Measurements from ENCODE around the gene STK32C.
"Not testable (repeated sequence)": the region's sequence is repeated elsewhere in the genome, so short reads cannot be mapped to it uniquely, and the experiment has no call there.

STK32C gene

DNA sequence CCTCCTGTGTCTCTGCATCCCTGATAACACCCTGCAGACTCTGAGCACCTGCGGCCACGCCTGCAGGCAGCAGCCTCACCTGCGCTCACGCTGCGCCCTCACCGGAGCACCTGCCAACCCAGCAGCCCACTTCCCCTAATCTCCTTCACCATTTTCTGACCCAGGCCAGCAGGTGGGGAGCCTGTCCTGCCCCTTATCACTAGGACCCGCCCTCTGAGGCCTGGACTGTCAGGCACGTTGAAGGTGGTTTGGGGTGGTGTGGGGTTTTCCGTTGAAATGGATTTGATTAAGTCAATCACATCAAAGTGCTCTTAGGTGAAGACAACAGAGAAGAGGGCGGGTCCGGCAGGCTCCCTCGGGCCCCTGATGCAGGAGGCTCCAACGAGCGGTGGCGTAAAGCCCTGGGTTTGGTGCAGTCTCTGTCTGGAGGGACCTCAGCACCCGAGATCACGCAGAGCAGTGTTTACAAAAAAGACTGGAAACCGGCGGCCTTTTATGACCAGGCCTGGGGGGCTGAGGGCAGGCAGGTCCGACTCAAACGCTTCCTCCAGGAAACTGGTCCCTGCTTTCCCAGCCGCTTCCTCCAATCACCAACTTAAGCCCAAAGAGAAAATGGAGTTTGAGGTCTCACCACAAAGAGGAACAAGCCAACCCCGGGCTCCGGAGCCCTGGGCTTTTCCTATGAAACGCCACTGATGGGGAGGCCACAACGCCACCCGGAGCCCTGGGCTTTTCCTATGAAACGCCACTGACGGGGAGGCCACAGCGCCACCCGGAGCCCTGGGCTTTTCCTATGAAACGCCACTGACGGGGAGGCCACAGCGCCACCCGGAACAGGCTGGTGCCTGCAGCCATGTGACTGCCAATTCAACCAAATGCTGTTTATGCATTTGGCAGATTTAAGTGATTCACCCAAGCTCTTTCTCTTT lies 75.5 kb downstream of the STK32C start:
- no peak for DNase-seq (ENCODE audit: low read depth in 2 of 2)

DNA sequence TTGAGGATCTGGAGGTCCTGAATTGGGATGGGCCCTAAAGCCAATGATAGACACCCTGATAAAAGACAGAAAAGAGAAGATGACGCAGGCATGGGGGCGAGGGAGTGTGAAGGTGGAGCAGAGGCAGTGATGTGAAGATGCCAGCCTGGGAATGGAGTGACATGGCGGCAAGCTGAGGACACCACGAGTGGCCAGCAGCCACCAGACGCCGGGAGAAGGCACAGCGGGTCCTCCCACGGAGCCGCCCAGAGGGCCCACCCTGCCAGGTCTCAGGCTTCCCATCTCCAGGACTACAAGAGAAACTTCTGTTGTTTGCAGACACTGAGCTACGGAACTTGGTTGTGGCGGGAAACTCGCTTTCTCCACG lies 76.1 kb downstream of the STK32C start:
- DNase-seq (ENCODE audit: low read depth in 2 of 2) = no peak

DNA sequence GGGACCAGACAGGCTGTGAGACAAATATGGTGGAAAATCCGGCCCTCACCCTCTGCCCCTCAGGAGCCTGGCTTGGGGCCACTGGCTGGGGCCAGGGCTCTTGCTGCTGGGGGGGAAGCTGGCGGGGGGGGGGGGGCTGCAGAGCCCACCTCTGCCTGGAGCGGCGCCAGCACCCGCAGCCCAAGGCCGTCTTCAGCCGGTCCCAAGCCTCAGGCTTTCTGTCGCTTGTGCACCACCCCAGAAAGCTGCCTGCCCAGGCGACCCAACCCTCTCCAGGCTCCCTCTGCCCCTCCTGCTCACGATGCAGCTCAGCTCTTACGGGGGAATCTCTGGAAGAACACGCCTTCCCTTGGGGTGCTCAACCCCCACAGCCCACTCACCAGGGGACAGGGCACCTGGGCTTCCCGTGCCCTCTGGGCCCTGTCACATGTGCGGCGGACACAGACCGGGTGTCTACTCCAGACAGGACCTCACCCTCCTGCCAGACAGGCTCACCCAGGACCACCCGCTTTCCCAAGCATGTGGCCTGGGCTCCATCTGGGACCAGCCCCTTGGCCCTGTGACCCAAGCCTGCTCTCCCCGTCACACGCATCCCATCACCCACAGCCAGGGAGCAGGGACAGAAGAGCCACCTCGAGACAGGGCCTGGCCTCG lies 77.1 kb downstream of the STK32C start:
- DNase-seq (ENCODE audit: low read depth in 2 of 2) = no peak

DNA sequence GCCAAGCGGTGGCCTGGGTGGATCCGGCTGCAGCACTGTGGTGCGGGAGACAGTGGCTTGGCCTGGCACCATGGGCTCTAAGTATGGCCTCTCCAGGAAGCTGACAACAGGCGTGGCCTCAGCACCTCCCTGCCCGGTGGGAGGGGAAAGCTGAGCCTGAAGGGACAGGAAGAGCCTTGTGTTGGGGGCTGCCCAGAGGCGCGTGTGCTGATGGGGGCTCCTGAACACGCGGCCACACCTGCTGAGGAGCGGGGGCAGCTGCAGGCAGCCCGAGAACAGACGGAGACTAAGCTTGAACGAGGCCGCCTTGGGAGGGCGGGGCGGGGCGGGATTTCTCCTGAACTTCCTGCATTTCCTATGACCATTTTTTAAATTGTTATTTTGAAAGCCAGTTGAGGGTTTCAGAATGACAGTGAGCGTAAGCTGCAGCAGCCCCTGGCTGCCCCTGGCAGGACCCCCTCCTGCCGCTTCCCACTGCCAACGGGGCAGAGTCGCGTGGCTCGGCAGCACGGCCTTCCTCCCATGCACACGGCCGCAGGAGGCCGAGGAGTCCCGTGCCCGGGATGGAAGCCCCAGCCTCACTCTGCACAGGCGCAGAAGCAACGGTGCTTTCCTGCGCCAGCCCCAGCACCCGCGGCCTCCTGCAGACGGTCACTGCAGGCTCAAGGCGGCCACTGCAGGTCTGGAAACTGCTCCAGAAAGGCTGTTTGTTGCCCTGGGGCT lies 77.8 kb downstream of the STK32C start:
- DNase-seq (ENCODE audit: low read depth in 2 of 2) = no peak

DNA sequence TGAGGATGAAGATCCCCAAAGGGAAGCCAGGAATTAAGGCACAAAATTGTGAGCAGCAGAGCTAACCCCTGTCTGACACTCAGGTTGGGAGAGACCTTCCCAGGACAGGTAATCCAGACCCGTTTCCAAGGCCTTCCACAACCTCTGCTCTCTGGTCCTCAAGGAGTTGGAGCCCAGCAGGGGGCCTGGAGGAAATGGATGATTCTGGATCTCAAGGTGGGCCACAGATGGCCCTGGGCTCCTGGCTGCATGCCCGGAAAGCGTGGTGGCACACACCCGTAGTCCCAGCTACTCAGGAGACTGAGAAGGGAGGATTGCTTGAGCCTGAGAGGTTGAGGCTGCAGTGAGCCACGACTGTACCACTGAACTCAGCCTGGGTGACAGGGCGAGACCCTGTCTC lies 78.7 kb downstream of the STK32C start:
- DNase-seq (ENCODE audit: low read depth in 2 of 2) = no peak

DNA sequence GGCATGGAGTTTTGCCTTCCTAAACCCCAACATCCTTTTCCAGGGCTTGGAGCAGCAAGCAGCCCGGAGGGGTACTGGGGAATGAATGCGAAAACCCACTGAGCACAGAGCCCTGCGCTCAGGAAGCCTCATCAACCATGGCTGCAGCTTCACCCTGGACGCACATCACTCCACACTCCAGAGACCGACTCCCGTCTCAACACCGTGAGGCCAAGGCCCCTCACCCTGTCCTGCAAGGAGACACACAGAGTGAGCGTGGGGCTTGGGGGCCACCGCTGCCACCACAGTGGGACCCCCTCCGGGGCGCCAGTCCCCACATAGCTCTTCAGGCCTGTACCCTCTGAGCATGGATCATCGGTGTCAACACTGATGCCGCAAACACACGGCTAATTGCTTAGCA lies 79.1 kb downstream of the STK32C start:
- DNase-seq (ENCODE audit: low read depth in 2 of 2) = no peak

DNA sequence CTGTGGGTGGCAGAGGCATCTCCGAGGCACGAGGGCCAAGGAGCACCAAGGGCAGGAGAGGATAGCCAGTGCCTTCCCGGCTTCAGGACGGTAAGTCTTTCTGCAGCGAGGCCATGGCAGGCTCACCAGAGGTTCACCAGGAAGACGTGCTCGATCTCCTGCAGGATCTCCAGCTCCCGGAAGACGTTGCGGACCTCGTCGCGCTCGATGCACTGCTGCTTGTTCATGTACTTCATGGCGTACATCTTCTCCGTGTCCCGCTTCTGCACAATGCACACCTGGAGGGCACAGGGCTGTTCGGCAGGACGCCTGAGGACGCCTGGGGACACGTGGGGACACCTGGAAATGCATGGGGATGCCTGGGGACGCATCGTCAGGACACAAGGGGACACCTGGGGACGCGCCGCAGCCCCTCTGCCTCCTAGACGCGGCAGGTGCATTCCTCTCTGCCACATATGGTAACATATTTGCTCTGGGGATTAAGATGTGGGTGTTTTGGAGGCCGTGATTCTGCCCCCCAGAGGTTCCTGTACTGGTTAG lies 79.8 kb downstream of the STK32C start:
- no peak for DNase-seq (ENCODE audit: low read depth in 2 of 2)

DNA sequence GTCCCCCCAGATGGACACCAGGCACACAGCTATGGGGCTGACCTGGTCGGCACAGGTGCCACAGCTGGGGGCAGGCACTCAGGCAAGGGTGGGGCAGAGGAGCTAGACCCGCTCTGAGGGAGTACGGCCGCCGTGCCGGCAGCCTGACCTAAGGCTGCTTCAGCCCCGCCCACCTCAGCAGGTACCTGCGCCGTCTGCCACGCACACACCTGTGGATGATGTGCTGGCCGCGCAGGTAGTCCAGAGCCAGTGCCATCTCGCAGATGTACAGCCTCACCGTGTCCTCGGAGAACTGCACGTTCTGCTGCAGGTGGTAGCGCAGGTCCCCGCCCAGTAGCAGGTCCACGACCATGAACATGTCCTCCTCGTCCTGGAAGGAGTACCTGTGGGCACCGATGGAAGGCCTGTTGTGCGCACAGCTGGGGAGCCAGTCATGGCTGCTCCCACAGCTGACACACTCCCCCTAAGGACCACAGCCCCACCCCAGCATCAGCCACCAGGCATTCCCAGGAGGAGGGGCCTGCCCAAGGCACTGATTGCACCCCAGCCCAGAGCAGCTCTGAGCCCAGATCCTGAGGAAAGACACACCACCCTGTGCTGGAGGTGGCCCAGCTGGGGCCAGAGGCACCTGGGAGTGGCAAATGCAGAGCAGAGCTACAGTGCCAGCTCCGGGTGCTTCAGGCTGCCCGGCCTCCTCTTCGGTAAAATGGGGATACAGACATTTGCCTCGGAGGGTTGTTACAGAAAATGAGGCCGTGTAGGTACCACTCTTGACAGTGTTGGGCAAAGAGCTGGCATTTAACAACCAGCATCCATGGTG lies 81.0 kb downstream of the STK32C start:
- DNase-seq (ENCODE audit: low read depth in 2 of 2) = no peak

DNA sequence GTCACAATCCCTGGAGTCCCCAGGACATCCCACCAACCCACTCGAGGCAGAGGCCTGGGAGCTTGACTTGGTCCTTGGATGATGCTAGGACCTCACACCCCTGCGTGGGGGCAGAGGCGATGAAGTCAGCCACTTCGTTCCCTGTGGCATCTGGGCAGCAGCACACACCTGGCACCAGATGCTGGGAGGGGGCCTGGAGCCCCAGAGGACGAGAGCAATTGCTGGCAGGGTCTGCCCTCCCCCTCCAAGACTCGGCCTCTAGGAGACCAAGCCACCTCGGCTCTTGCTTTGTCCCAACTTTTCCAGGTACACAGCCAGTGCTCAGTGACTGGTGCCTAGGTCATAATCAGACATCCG lies 81.9 kb downstream of the STK32C start:
- no peak for DNase-seq (ENCODE audit: low read depth in 2 of 2)

DNA sequence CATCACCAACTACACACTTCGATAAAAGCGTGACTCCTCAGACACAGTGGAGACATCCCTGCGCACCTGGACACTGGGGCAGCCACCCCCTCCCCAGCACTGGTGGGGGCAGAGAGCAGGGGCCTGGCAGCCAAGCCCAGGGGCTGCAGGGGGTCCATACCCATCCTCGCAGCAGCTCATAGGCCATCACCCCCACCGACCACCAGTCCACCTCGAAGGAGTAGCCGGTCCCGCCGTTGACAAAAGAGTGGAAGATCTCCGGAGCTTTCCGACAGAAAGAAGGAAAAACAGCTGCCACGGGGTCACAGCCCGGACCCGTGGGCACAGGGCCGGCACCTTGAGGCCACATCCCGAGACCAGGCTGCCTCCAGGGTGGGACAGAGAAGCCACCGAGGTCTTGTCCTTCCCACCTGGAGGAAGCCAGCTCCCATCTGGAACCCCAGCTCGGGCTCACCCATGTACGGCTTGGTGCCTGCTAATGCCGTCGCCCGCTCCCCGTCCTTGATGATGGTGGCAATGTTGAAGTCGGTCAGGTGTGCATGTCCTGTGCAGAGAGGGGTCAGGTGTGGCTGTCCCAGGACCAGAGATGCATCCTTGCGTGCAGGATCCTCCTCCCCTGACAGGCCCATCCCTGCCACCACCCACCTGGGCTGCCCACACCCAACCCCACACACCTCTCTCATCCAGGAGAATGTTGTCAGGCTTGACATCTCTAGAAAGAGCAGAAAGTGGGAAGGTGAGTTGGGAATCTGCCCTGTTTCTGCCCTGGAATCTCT lies 82.5 kb downstream of the STK32C start:
- DNase-seq (ENCODE audit: low read depth in 2 of 2) = no peak

DNA sequence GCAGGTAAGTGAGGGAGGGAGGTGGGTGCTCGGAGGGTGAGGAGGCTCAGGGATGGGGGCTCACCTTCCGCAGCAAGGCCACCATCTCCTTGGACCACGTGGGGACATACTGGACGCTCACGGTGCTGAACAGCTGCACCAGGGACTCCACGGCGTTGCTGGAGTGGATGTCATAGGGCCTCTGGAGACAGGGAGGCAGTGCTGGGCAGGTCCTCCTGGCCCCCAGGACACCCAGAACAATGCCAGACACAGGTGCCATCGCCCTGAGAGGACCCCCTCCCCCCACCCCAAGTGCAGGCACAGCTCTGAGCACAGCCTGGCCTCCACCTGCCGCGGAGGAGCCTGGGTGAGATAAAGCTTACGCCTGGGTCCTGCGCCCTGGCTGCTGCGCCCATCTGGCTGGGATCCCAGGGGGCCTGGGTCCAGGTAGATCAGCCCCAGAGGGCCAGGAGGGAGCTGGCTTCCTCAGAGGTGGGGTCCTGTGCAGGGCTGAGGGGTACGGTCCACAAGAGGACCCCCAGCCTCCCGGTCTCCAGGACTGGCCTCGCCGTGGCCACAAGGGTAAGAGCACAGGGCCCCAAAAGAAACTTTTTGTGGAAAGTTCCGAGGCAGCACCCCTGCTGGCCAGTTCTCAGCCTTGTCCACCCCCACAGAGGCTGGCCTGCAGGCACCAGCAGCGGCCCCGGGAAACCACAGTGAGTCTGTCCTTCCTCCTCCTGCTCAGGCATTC lies 83.2 kb downstream of the STK32C start:
- no peak for DNase-seq (ENCODE audit: low read depth in 2 of 2)

DNA sequence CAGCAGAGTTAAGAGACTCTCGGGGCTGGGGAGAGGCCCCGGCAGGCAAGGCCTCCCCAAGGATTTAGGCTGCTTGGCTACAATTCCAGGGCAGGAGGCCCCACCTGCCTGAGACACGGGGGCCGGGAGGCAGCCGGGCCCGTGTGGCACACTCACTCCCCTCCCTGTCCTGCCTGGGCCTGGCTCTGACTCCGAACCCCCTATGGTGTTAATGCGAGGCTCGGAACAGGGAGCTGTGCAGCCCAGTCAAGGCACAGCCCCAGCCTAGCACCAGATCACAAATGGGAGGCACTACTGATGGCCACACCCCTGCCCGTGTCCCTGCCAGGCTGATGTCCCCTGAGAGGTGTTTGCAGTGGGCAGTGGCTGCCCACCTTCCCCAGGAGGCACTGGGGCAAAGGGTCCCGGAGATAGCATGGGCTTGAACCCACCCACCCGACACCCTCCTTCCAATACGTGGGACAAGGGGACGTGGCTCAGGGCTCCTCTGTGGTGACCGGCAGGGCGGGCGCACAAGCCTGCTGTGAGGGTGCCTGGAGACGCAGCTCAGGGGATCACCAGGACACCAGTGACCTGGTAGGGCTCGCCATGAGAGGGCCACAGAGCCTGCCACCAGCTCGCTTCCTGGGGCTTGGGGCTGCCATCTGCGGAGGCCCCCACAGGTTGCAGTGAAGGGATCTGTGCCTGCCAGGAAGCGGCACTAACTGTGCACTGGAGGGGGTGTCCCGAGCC lies 84.0 kb downstream of the STK32C start:
- no peak for DNase-seq (ENCODE audit: low read depth in 2 of 2)

DNA sequence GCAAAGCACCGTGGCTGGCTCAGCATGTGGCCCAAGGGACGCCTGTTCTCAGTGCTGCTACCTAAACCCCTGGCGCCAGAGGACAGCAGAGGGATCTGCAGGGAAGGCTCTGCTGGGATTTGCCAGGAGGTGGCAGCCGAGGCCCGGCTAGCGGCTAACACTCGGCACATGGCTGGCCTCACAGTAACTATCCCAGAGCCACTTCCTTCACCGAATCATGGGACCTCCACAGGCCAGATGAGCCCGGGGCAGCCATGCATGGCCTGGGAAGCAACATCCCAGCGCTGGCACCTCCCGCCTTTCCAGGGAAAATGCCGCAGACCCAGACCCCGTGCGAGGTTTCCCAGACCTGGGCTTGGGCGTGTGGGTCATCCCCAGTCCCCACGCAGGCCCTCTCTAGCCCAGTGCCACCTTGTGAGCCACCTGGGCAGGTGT lies 84.6 kb downstream of the STK32C start:
- DNase-seq (ENCODE audit: low read depth in 2 of 2) = peak; percentile 24 to 30

DNA sequence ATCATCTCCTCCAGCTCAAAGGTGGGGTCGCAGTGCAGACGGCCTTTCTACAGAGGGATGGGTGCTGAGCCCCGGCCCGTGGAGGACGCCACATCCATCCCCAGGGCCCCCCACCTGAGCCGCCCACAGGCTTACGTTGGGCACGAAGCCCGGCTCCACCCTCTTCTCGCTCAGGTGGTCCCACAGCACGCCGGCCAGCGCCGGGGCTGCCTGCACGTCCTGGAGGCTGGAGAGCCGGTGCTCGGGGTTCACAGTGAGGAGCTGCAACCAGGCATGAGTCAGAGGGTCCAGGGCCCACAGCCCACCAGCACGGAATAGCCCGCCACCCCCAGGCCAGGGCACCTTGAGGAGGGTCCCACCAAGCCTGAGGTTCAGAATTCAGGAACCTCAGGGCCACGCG lies 85.0 kb downstream of the STK32C start:
- no peak for DNase-seq (ENCODE audit: low read depth in 2 of 2)

DNA sequence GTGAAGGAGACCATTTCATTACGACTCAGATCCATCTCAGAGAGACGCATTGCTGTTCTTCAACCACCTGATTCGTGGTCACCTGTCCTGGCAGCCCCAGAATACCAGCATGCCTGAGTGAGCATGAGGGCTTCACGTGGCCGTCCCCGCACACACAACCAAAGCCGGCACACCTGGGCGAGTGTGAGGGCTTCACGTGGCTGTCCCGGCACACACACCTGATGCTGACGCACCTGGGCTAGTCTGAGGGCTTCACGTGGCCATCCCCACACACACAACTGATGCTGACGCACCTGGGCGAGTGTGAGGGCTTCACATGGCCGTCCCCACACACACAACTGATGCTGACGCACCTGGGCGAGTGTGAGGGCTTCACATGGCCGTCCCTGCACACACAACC lies 86.8 kb downstream of the STK32C start:
- not testable (repeated sequence) for DNase-seq (ENCODE audit: low read depth in 2 of 2)

DNA sequence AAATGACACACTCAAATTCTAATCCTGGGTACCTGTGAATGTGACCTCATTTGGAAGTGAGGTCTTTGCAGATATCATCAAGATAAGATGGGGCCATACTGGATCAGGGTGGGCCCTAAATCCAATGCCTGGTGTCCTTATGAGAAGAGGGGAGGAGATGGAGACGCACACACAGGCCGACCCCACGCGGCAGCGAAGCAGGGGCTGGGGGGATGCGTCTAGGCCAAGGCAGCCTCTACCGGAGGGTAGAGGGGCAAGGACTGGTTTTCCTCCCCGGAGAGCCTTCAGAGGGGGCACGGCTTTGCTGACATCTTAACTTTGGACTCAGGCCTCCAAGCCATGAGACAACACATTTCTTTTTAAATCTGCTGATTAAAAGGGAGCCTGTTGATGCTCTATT lies 87.7 kb downstream of the STK32C start:
- DNase-seq (ENCODE audit: low read depth in 2 of 2) = no peak

DNA sequence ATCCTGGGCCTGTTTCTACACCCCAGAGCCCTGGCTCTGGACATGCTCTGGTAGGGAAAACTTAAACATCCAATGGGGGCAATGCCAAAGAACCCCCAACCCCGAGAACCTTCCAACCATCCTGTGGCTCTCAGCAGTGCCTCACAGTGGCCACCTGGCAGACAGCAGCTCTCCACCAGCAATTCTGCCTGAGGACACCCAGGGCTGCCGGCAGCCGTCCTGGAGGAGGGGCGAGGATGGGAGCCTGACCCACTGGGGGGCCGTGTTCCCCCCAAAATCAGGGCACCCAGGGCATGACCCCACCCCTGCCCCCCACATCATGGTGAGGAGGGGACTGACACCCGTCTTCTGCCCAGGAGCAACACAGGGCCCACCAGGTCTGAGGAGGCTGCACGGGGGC lies 88.3 kb downstream of the STK32C start:
- DNase-seq (ENCODE audit: low read depth in 2 of 2) = no peak

DNA sequence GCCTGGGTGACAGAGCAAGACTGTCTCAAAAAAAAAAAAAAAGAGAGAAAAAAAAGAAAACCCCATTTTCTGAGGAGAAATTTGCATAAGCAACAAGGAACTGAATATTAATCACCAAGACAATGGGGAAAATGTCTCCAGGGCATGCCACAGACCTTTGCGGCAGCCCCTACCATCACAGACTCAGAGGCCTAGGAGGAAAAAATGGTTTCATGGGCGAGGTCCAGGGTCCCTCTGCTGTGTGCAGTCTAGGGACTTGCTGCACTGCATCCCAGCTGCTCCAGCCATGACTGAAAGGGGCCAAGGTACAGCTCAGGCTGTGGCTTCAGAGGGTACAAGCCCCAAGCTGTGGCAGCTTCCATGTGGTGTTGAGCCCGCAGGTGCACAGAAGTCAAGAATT lies 91.3 kb downstream of the STK32C start:
- not testable (repeated sequence) for DNase-seq (ENCODE audit: low read depth in 2 of 2)

DNA sequence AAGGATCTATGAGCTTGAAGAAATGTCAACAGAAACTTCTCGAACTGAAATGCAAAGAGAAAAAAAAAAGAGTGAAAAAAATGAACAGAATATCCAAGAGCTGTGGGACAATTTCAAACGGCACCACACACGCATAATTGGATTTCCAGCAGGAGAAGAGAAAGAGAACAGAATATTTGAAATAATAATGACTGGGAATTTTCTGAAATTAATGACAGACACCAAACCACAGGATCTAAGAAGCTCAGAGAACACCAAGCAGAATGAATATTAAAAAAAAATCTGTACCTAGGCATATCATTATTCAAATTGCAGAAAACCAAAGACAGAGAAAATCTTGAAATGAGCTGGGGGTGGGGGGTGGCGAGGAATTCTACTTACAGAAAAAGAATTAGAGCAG lies 93.8 kb downstream of the STK32C start:
- DNase-seq (ENCODE audit: low read depth in 2 of 2) = no peak

Measured in stimulated activated CD8-positive, alpha-beta memory T cell treated with anti-CD3 and anti-CD28 coated beads, Interleukin-7, amount 100 ng/mL, for 4 hours (primary cell).